GM12878 (cell line): Measurements from ENCODE around the gene MAML3. TPM values are rescaled to one million over a fixed set of nuclear protein-coding genes. Genes with fewer than 3 reads are reported as not detected.

Source experiments
- ATAC-seq: fragments of 200-7000 bp; cut with Tn5 transposase; 3 replicates; pipeline ENCODE4 v1.9.1; 2020; ENCODE audit warnings: mild to moderate bottlenecking, moderate library complexity
- BruUV-seq: library from RNA; stranded (reverse); fragments of 400-500 nt; replicated peaks from 2 replicates; lab custom pipeline; 2021; lab: Mats Ljungman, UMichigan
- CTCF ChIA-PET: fragments of 300-600 bp; sonication (Branson Sonifier 250); formaldehyde crosslinking; extraction: SDS; loops from one replicate; lab custom pipeline; 2021; ENCODE audit warnings: inconsistent platforms; lab: Yijun Ruan, JAX
- POLR2A ChIA-PET: fragments of 350-600 bp; formaldehyde crosslinking; extraction: SDS; loops from one replicate; lab custom pipeline; 2021; ENCODE audit warnings: inconsistent platforms; lab: Charles Lee
- RAD21 ChIA-PET: fragments of 300-600 bp; sonication (Branson Sonifier 250); formaldehyde crosslinking; loops from one replicate; lab custom pipeline; 2023; ENCODE audit warnings: antibody characterized with exemption; ENCODE audit not compliant: unreplicated experiment; lab: Charles Lee
- SMC1A ChIA-PET: fragments of 300-600 bp; sonication (Branson Sonifier 250); formaldehyde crosslinking; loops from one replicate; lab custom pipeline; 2023; ENCODE audit not compliant: unreplicated experiment, uncharacterized antibody; lab: Charles Lee
- DNase-seq: peaks from one replicate; pipeline ENCODE4 v3.0.0-alpha.2; 2011; ENCODE audit warnings: low read depth, low spot score
- FAIRE-seq: peaks from 3 replicates; lab custom pipeline; 2011; peaks lifted over from hg19 to GRCh38; lab: Jason Lieb, UNC
- H2AFZ ChIP-seq: 2 replicates; pipeline ENCODE4 v1.6.0; 2011; ENCODE audit warnings: low read depth, low read length, control low read depth; ENCODE audit not compliant: control insufficient read depth
- H3K27ac ChIP-seq: 2 replicates; pipeline ENCODE4 v1.5.1; 2011; ENCODE audit warnings: control low read depth; ENCODE audit not compliant: control insufficient read depth, insufficient read depth
- H3K27me3 ChIP-seq, 2 experiments: replicated peaks in 1 of 2; 2 replicates each; pipeline versions ENCODE4 v1.6.0 to v1.6.1; 2011; ENCODE audit warnings: low read length in 1 of 2; ENCODE audit not compliant: control insufficient read depth in 2 of 2, insufficient read depth in 2 of 2
- H3K36me3 ChIP-seq, 2 experiments: 2 replicates each; pipeline ENCODE4 v1.5.1; 2011; ENCODE audit warnings: low read length in 1 of 2; ENCODE audit not compliant: control insufficient read depth in 2 of 2, insufficient read depth in 2 of 2
- H3K4me1 ChIP-seq: 2 replicates; pipeline ENCODE4 v1.6.1; 2011; ENCODE audit warnings: mild to moderate bottlenecking, low read length, moderate library complexity, mixed read lengths; ENCODE audit not compliant: control insufficient read depth, insufficient read depth
- H3K4me2 ChIP-seq: 2 replicates; pipeline ENCODE4 v1.6.0; 2011; ENCODE audit warnings: control low read depth; ENCODE audit not compliant: control insufficient read depth, insufficient read depth
- H3K4me3 ChIP-seq: fragments of 200-600 bp; sonication (generic); 2 replicates; pipeline ENCODE4 v1.5.1; 2016
- H3K79me2 ChIP-seq: 2 replicates; pipeline ENCODE4 v1.6.0; 2011; ENCODE audit warnings: low read length; ENCODE audit not compliant: control insufficient read depth, insufficient read depth
- H3K9ac ChIP-seq: 2 replicates; pipeline ENCODE4 v1.8.0; 2011; ENCODE audit warnings: low read length, control low read depth, mixed read lengths; ENCODE audit not compliant: control insufficient read depth, insufficient read depth
- H3K9me3 ChIP-seq: replicated peaks from 3 replicates; pipeline ENCODE4 v1.5.1; 2011; ENCODE audit warnings: mild to moderate bottlenecking, low read length; ENCODE audit not compliant: control insufficient read depth, insufficient read depth
- H4K20me1 ChIP-seq: 2 replicates; pipeline ENCODE4 v1.6.0; 2011; ENCODE audit not compliant: control insufficient read depth, insufficient read depth
- BACH1 ChIP-seq: fragments of 450-650 bp; IDR thresholded peaks from 2 replicates; pipeline ENCODE4 v1.6.1; 2017; ENCODE audit warnings: mild to moderate bottlenecking, borderline replicate concordance
- BRCA1 ChIP-seq: IDR thresholded peaks from 2 replicates; pipeline ENCODE4 v1.6.1; 2011; ENCODE audit warnings: low read depth, low read length, improper control_type of control experiment
- EZH2 ChIP-seq: IDR thresholded peaks from 2 replicates; pipeline ENCODE4 v1.6.1; 2012; ENCODE audit warnings: low read depth, mild to moderate bottlenecking, control low read depth, inconsistent platforms, low read length, borderline replicate concordance; ENCODE audit not compliant: control insufficient read depth
- FOS ChIP-seq: IDR thresholded peaks from 3 replicates; pipeline ENCODE4 v1.6.1; 2011; ENCODE audit warnings: borderline replicate concordance; ENCODE audit not compliant: insufficient read length; ENCODE audit errors: extremely low read depth
- FOXM1 ChIP-seq: IDR thresholded peaks from 2 replicates; pipeline ENCODE4 v1.6.1; 2012; ENCODE audit warnings: low read depth, mild to moderate bottlenecking, inconsistent platforms, low read length, moderate library complexity
- IRF4 ChIP-seq: IDR thresholded peaks from 2 replicates; pipeline ENCODE4 v1.6.1; 2011; ENCODE audit warnings: low read depth, low read length
- MEF2B ChIP-seq: fragments of 450-650 bp; IDR thresholded peaks from 2 replicates; pipeline ENCODE4 v1.6.1; 2018; ENCODE audit warnings: mild to moderate bottlenecking, moderate library complexity; ENCODE audit not compliant: partially characterized antibody, poor library complexity, severe bottlenecking
- NRF1 ChIP-seq: conservative IDR thresholded peaks from 2 replicates; pipeline ENCODE4 v1.6.1; 2011; ENCODE audit warnings: mild to moderate bottlenecking, low read depth, low read length, improper control_type of control experiment
- RAD21 ChIP-seq: IDR thresholded peaks from 2 replicates; pipeline ENCODE4 v1.6.1; 2011; ENCODE audit warnings: mild to moderate bottlenecking, low read depth, low read length, moderate library complexity; ENCODE audit not compliant: insufficient read depth
- RAD51 ChIP-seq: fragments of 450-650 bp; IDR thresholded peaks from 2 replicates; pipeline ENCODE4 v1.6.1; 2016; ENCODE audit warnings: moderate library complexity, mild to moderate bottlenecking, inconsistent platforms
- TCF3 ChIP-seq: IDR thresholded peaks from 2 replicates; pipeline ENCODE4 v1.6.1; 2012; ENCODE audit warnings: low read depth, mild to moderate bottlenecking, low read length, borderline replicate concordance; ENCODE audit not compliant: insufficient read depth
- WGBS: methylation state at CpG from one replicate; pipeline ENCODE4 v1.1.6; 2016; ENCODE audit warnings: low lambda C conversion rate; ENCODE audit not compliant: insufficient replicate concordance, insufficient coverage; ENCODE audit errors: missing lambda C conversion rate; 5-methylcytosine and 5-hydroxymethylcytosine counted together
- in situ Hi-C: fragments of 300-500 bp; cut with MboI; formaldehyde crosslinking; loops from 9 replicates; pipeline ENCODE4 v1.14.3; 2018; ENCODE audit warnings: mixed read lengths
- intact Hi-C: fragments of 100-400 bp; cut with micrococcal nuclease; formaldehyde crosslinking; loops from one replicate; pipeline ENCODE4 v1.14.2; 2022; ENCODE audit not compliant: unreplicated experiment
- polyA plus RNA-seq, 11 experiments: library from polyadenylated mRNA; depleted of rRNA in 4 of 11; unstranded in 6 of 11; stranded (reverse) in 5 of 11; fragments of >200 nt; fragmentation: Nextera tagmentation in 4 of 11; fragmentation: Illumina TruSeq in 1 of 11; extraction: Ambion mirVana in 4 of 11; extraction: Trizol in 1 of 11; gene quantifications; 1 replicate in 1 of 11; 2 replicates in 10 of 11; pipeline versions ENCODE4 v1.2.1 to v1.2.3, GENCODE V29; 2011 to 2016; ENCODE audit warnings: inconsistent platforms in 2 of 11, missing spikeins in 2 of 11, low read depth in 1 of 11
- total RNA-seq, 4 experiments: library from RNA; depleted of rRNA in 3 of 4; stranded (reverse); fragments of >200 nt in 3 of 4; fragmentation: Illumina TruSeq in 1 of 4; extraction: Trizol in 1 of 4; gene quantifications; 2 replicates each; pipeline versions ENCODE4 v1.2.1 to v1.2.3, GENCODE V29; 2013 to 2021
- TF ChIP-seq, protein P1 (sequence below): fragments of 450-650 bp; IDR thresholded peaks from 2 replicates; pipeline ENCODE4 v1.6.1; 2018; ENCODE audit warnings: borderline replicate concordance, mild to moderate bottlenecking; ENCODE audit not compliant: partially characterized antibody
- TF ChIP-seq, protein P2 (sequence below): fragments of 150-350 bp; IDR thresholded peaks from 2 replicates; pipeline ENCODE4 v1.6.1; 2014; ENCODE audit warnings: mild to moderate bottlenecking, low read depth, low read length

The MAML3 gene
- total and polyA plus RNA-seq, 10 of the 15 experiments (the other 5 are each of a cell fraction or from before 2014, with no cell fraction given), result under 0.01 to 0.53 (median 0.06) TPM; not detected in 2

DNA sequence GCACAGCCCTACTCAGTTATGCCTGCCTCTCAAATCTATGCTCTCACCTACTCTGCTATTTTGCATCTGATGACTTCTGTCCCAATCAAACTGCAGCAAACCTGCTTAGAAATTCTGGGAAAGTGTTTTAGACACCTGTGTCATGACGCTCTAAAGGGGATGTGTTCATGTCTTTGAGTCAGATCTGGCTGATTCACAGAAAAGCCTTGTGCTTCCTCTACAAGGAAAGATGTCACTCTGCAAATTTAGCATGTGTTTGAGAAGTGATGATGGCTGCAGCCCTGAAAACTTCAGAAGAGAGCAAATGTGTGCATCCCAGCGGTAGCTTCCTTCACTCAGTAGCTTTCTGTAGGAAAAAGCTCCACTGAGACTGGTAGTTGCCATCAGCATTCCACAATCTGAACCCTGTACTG, 253.0 kb downstream of the MAML3 start:
- no peaks in the 10 kb centered on the region; the same call in 2 of the 3 replicates for H3K9me3 ChIP-seq
- RAD21 ChIA-PET, result no interaction called here
- H3K36me3 ChIP-seq, result no peaks in the 10 kb centered on the region
- CTCF ChIA-PET, result no interaction called here
- TF ChIP-seq NRF1 (no peak), EZH2 (no peak), RAD21 (no peak), BACH1 (no peak), RAD51 (no peak), FOXM1 (no peak), FOS (no peak), MEF2B (no peak), TCF3 (no peak), IRF4 (no peak), BRCA1 (no peak)
- TF ChIP-seq, protein P1, sequence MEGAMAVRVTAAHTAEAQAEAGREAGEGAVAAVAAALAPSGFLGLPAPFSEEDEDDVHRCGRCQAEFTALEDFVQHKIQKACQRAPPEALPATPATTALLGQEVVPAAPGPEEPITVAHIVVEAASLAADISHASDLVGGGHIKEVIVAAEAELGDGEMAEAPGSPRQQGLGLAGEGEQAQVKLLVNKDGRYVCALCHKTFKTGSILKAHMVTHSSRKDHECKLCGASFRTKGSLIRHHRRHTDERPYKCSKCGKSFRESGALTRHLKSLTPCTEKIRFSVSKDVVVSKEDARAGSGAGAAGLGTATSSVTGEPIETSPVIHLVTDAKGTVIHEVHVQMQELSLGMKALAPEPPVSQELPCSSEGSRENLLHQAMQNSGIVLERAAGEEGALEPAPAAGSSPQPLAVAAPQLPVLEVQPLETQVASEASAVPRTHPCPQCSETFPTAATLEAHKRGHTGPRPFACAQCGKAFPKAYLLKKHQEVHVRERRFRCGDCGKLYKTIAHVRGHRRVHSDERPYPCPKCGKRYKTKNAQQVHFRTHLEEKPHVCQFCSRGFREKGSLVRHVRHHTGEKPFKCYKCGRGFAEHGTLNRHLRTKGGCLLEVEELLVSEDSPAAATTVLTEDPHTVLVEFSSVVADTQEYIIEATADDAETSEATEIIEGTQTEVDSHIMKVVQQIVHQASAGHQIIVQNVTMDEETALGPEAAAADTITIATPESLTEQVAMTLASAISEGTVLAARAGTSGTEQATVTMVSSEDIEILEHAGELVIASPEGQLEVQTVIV, result no peak
- TF ChIP-seq, protein P2, sequence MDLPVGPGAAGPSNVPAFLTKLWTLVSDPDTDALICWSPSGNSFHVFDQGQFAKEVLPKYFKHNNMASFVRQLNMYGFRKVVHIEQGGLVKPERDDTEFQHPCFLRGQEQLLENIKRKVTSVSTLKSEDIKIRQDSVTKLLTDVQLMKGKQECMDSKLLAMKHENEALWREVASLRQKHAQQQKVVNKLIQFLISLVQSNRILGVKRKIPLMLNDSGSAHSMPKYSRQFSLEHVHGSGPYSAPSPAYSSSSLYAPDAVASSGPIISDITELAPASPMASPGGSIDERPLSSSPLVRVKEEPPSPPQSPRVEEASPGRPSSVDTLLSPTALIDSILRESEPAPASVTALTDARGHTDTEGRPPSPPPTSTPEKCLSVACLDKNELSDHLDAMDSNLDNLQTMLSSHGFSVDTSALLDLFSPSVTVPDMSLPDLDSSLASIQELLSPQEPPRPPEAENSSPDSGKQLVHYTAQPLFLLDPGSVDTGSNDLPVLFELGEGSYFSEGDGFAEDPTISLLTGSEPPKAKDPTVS, result no peak
- TF ChIP-seq, all 136 proteins: peak for 0
- no TSS peak for BruUV-seq
- no peak overlapping the region for H3K4me3 ChIP-seq
- no peaks in the 10 kb centered on the region for H4K20me1 ChIP-seq
- H3K27ac ChIP-seq, result no peak overlapping the region
- no peaks in the 10 kb centered on the region for H3K27me3 ChIP-seq
- no peak for FAIRE-seq
- no peak overlapping the region for H3K4me2 ChIP-seq
- no peak for DNase-seq
- H3K4me1 ChIP-seq, result no peaks in the 10 kb centered on the region
- ChIA-PET SMC1A (no interaction called here), POLR2A (no interaction called here)
- ATAC-seq, result no peak
- 18% methylated on average over 2 of the region's 2 CpGs for WGBS
- H3K9ac ChIP-seq, result no peak overlapping the region
- H2AFZ ChIP-seq, result no peak overlapping the region
- intact Hi-C loops, result no loop called here
- in situ Hi-C loops, result no loop called here
- H3K79me2 ChIP-seq, result no peaks in the 10 kb centered on the region
